ENCODE data around the gene CUX1.
A peak's percentile ranks its signal among the peaks of the same experiment; 100 is the strongest.

CUX1 gene

DNA sequence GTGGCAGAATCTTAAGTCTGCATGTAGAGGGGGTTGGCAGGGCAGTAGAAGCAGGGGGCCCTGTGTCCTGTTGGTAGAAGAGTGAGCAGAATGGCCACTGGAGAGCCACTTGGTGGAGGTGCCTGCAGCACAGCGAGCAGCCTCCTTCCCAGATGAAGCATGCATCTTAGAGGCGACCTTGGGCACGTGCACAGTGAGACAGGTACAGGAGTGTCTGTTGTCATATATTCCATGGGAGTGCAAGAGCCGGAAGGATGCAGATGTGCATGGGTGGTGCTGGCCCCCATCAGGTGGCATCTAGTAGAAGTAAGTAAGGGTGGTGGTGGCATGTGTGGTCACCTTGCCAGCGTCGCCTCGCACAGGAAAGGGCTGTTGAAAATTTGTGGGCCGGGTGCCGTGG lies 53.9 kb downstream of the CUX1 start:
- Histone ChIP-seq H3K9ac (ENCODE audit: low read depth, low read length) (no peak overlapping the region), H4K20me1 (ENCODE audit: insufficient read depth, low read length) (peaks cover 83% of the 10 kb centered on the region), H3K27ac (ENCODE audit: low read length) (no peak overlapping the region), H3K4me1 (ENCODE audit: insufficient read depth, low read length) (no peaks in the 10 kb centered on the region), H3K36me3 (ENCODE audit: insufficient read depth, low read length) (peaks cover 13% of the 10 kb centered on the region), H3K79me2 (ENCODE audit: insufficient read depth, low read length) (peaks cover 99% of the 10 kb centered on the region), H2AFZ (ENCODE audit: low read depth, low read length) (no peak overlapping the region), H3K9me3 (ENCODE audit: insufficient read depth, low read length, severe bottlenecking) (no peaks in the 10 kb centered on the region), H3K4me2 (ENCODE audit: insufficient read depth, low read length) (no peak overlapping the region), H3K4me3 (ENCODE audit: low read depth in 1 of 2, low read length in 2 of 2) (no peak overlapping the region), H3K27me3 (ENCODE audit: insufficient read depth, low read length, poor library complexity) (no peaks in the 10 kb centered on the region)
- TF ChIP-seq EZH2 (IDR thresholded peaks at IDR 0.05; ENCODE audit: borderline replicate concordance, low read depth, low read length, severe bottlenecking): no peak
- ATAC-seq (ENCODE audit: insufficient read depth, low read depth): peak; percentile 35; the same call in 2 of the 3 replicates
- no peak for DNase-seq

DNA sequence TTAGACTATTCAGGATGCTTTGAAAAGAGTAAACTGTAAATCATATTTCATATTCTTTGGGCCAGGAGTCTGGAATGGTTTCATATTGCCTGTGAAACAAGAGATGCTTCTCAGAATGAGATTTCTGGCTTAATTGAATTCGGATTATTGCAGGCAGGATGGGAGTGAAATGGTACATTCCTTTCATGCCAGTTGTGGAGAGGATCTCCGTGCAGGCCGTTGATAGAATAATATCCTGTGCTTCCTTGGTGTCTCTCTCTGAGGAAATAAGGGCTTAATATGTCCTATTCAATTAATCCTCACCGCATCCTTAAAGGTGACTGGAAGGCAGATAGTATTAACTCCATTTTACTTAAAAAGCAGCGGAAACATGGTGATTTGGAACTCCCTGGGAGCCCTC lies 56.6 kb downstream of the CUX1 start:
- Histone ChIP-seq H3K36me3 (ENCODE audit: insufficient read depth, low read length) (peaks cover 10% of the 10 kb centered on the region; the same call in 1 of the 2 replicates), H3K4me1 (ENCODE audit: insufficient read depth, low read length) (no peaks in the 10 kb centered on the region), H3K27ac (ENCODE audit: low read length) (no peak overlapping the region), H4K20me1 (ENCODE audit: insufficient read depth, low read length) (peaks cover 75% of the 10 kb centered on the region), H3K79me2 (ENCODE audit: insufficient read depth, low read length) (peaks cover 99% of the 10 kb centered on the region), H3K4me3 (ENCODE audit: low read depth in 1 of 2, low read length in 2 of 2) (no peak overlapping the region), H3K9me3 (ENCODE audit: insufficient read depth, low read length, severe bottlenecking) (no peaks in the 10 kb centered on the region), H3K4me2 (ENCODE audit: insufficient read depth, low read length) (no peak overlapping the region), H3K9ac (ENCODE audit: low read depth, low read length) (no peak overlapping the region), H2AFZ (ENCODE audit: low read depth, low read length) (no peak overlapping the region), H3K27me3 (ENCODE audit: insufficient read depth, low read length, poor library complexity) (no peaks in the 10 kb centered on the region)
- TF ChIP-seq EZH2 (IDR thresholded peaks at IDR 0.05; ENCODE audit: borderline replicate concordance, low read depth, low read length, severe bottlenecking): no peak
- ATAC-seq (ENCODE audit: insufficient read depth, low read depth) (no peak), DNase-seq (no peak)

GRCh38 chr7:101875283-101875846 lies 57.9 kb downstream of the CUX1 start:
- Histone ChIP-seq H3K79me2 (ENCODE audit: insufficient read depth, low read length) (peaks cover 99% of the 10 kb centered on the region), H3K36me3 (ENCODE audit: insufficient read depth, low read length) (peaks cover 10% of the 10 kb centered on the region; the same call in 1 of the 2 replicates)
- TF ChIP-seq EZH2 (IDR thresholded peaks at IDR 0.05; ENCODE audit: borderline replicate concordance, low read depth, low read length, severe bottlenecking): no peak
- TF ChIP-seq CTCF (IDR thresholded peaks at IDR 0.05; ENCODE audit: borderline replicate concordance, extremely low read depth, low read length, poor library complexity, severe bottlenecking): no peak

DNA sequence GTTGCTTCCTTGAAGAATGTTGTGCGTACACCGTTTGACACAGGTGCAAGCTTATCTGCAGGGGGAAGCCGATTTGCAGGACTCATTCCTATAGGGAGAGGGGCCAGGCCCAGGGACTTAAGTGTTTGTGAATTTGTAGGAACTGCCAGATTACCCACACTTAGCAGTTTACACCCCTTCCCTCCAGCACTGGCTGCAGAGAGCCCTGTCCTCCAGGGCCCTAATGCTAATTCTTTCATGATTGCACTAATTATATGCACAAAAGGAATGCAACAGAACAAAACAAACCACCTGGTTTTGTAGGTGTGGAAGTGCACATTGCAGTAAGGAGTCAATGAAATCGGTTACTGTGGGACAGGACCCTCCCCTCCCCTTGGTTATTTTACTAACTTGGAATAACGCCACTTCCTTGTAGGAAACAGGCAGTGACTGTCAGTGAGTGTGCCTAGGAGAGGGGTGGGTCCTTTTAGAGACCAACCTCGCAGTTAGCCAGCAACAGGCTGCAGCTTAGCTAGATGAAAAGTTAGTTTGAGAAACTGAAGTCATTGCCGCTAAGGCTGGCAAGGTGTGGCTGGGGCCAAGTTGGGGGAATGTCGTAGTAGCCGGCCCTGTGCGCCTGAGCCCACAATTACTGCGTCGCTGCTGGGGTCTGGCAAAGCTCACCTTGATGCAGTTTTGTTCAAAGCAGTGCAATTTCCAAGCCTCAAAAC lies 60.6 kb downstream of the CUX1 start:
- H3K9ac ChIP-seq (ENCODE audit: low read depth, low read length): no peak overlapping the region
- H3K4me2 ChIP-seq (ENCODE audit: insufficient read depth, low read length): no peak overlapping the region
- no peak for DNase-seq
- H3K4me3 ChIP-seq (ENCODE audit: low read depth in 1 of 2, low read length in 2 of 2): no peak overlapping the region
- no peak overlapping the region for H3K27ac ChIP-seq (ENCODE audit: low read length)
- H3K36me3 ChIP-seq (ENCODE audit: insufficient read depth, low read length): peaks cover 14% of the 10 kb centered on the region; the same call in 1 of the 2 replicates
- no peaks in the 10 kb centered on the region for H3K4me1 ChIP-seq (ENCODE audit: insufficient read depth, low read length)
- no peak for ATAC-seq (ENCODE audit: insufficient read depth, low read depth)
- no peak overlapping the region for H2AFZ ChIP-seq (ENCODE audit: low read depth, low read length)
- H3K79me2 ChIP-seq (ENCODE audit: insufficient read depth, low read length): peaks cover 99% of the 10 kb centered on the region
- no peaks in the 10 kb centered on the region for H3K27me3 ChIP-seq (ENCODE audit: insufficient read depth, low read length, poor library complexity)
- TF ChIP-seq CTCF (IDR thresholded peaks at IDR 0.05; ENCODE audit: borderline replicate concordance, extremely low read depth, low read length, poor library complexity, severe bottlenecking): no peak
- TF ChIP-seq EZH2 (IDR thresholded peaks at IDR 0.05; ENCODE audit: borderline replicate concordance, low read depth, low read length, severe bottlenecking): no peak
- no peaks in the 10 kb centered on the region for H3K9me3 ChIP-seq (ENCODE audit: insufficient read depth, low read length, severe bottlenecking)
- H4K20me1 ChIP-seq (ENCODE audit: insufficient read depth, low read length): peaks cover 89% of the 10 kb centered on the region

More at GRCh38 chr7:101875283-101875846, 57.9 kb downstream of the CUX1 start:
- Histone ChIP-seq H2AFZ (ENCODE audit: low read depth, low read length) (no peak overlapping the region), H4K20me1 (ENCODE audit: insufficient read depth, low read length) (peaks cover 75% of the 10 kb centered on the region), H3K9ac (ENCODE audit: low read depth, low read length) (no peak overlapping the region), H3K4me2 (ENCODE audit: insufficient read depth, low read length) (no peak overlapping the region), H3K4me3 (ENCODE audit: low read depth in 1 of 2, low read length in 2 of 2) (no peak overlapping the region), H3K4me1 (ENCODE audit: insufficient read depth, low read length) (no peaks in the 10 kb centered on the region), H3K27me3 (ENCODE audit: insufficient read depth, low read length, poor library complexity) (no peaks in the 10 kb centered on the region), H3K9me3 (ENCODE audit: insufficient read depth, low read length, severe bottlenecking) (no peaks in the 10 kb centered on the region), H3K27ac (ENCODE audit: low read length) (no peak overlapping the region)
- no peak for DNase-seq
- no peak for ATAC-seq (ENCODE audit: insufficient read depth, low read depth)
